Lung microvascular endothelial cell (primary cell): ENCODE results near the gene PLPPR4. TPM values are rescaled to one million over a fixed set of nuclear protein-coding genes. Genes with fewer than 3 reads are reported as not detected.

Experiments used
- DNase-seq, 2 donors: peaks; one replicate each; pipeline versions ENCODE4 v3.0.0 to v3.0.0-alpha.2; 2010; ENCODE audit warnings: low read depth in 2 of 2
- total RNA-seq: library from RNA; depleted of rRNA; stranded (reverse); fragments of >200 nt; gene quantifications from 2 replicates; pipeline ENCODE4 v1.2.1, GENCODE V29; 2014

PLPPR4 gene
- total RNA-seq, 1 donor from 2014 or later, result not detected

- no peak for DNase-seq
Observed at GRCh38 chr1:99334991-99335390, 70.7 kb downstream of the PLPPR4 start.

- DNase-seq, result no peak
Observed at GRCh38 chr1:99347041-99347684, 82.9 kb downstream of the PLPPR4 start.

DNA sequence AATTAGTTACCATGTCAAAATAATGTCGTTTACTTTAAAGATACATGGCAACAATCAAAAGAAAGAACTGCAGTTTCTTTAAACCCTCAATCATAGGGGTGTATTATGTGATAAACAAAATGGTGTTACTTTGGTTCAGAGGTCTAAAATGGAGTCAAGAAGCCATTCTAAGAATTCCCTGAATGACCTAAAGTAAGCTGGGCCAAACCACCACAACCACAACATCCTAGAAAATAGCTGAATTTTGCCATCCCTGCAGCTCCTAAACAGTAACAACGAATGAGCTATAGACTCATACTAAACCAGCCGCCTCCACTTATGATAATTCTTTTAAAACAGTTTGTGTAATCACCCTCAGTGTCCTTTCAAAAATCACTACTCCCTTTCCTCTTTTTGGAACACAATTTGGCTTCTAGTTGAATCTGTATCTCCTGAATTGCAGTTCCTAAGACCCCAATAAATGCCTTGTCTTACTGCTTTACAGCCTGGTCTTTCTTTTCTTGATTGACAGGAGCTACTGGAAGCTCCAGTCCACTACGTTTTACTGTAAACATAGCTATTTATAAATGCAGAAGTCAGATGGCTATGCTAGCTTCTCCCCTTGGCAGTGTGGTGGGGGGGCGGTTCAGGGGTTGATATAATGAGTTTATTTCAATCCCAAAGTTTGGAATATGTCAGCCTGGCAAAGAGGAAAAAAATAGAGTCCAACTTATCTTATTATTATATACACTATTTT is 84.3 kb downstream of the PLPPR4 start:
- no peak for DNase-seq

GRCh38 chr1:99352821-99353220 is 88.5 kb downstream of the PLPPR4 start:
- no peak for DNase-seq

- no peak for DNase-seq
Observed at GRCh38 chr1:99358770-99359169, 94.5 kb downstream of the PLPPR4 start.
